Measurements from ENCODE around the gene ATP13A4.

The ATP13A4 gene

GRCh38 chr3:193520738-193521137, 34.0 kb downstream of the ATP13A4 start:
- CTCF ChIA-PET: no interaction called here
- POLR2A ChIA-PET (ENCODE audit: low non-redundant PET): no interaction called here
- no peak overlapping the region for H3K27ac ChIP-seq
- TF ChIP-seq CTCF (conservative IDR thresholded peaks at IDR 0.05; ENCODE audit: low read depth): no peak
- no peak for DNase-seq (ENCODE audit: low spot score)

GRCh38 chr3:193515966-193516365, 38.7 kb downstream of the ATP13A4 start:
- POLR2A ChIA-PET (ENCODE audit: low non-redundant PET): no interaction called here
- CTCF ChIA-PET: no interaction called here

GRCh38 chr3:193510154-193510553, 44.5 kb downstream of the ATP13A4 start:
- no peak for TF ChIP-seq CTCF (conservative IDR thresholded peaks at IDR 0.05; ENCODE audit: low read depth)
- H3K27ac ChIP-seq: no peak overlapping the region
- ChIA-PET CTCF (no interaction called here), POLR2A (ENCODE audit: low non-redundant PET) (no interaction called here)
- no peak for DNase-seq (ENCODE audit: low spot score)

More at GRCh38 chr3:193515966-193516365, 38.7 kb downstream of the ATP13A4 start:
- H3K27ac ChIP-seq: no peak overlapping the region
- DNase-seq (ENCODE audit: low spot score): no peak
- TF ChIP-seq CTCF (conservative IDR thresholded peaks at IDR 0.05; ENCODE audit: low read depth): no peak

GRCh38 chr3:193509103-193509965, 45.4 kb downstream of the ATP13A4 start:
- TF ChIP-seq CTCF (conservative IDR thresholded peaks at IDR 0.05; ENCODE audit: low read depth): no peak
- no peak overlapping the region for H3K27ac ChIP-seq
- ChIA-PET POLR2A (ENCODE audit: low non-redundant PET) (no interaction called here), CTCF (no interaction called here)
- DNase-seq (ENCODE audit: low spot score): no peak

GRCh38 chr3:193508108-193508507, 46.6 kb downstream of the ATP13A4 start:
- H3K27ac ChIP-seq: no peak overlapping the region
- ChIA-PET CTCF (no interaction called here), POLR2A (ENCODE audit: low non-redundant PET) (no interaction called here)
- no peak for DNase-seq (ENCODE audit: low spot score)
- no peak for TF ChIP-seq CTCF (conservative IDR thresholded peaks at IDR 0.05; ENCODE audit: low read depth)

GRCh38 chr3:193507566-193507965, 47.1 kb downstream of the ATP13A4 start:
- CTCF ChIA-PET: no interaction called here

More at GRCh38 chr3:193507566-193507965, 47.1 kb downstream of the ATP13A4 start:
- POLR2A ChIA-PET (ENCODE audit: low non-redundant PET): no interaction called here
- DNase-seq (ENCODE audit: low spot score): no peak
- TF ChIP-seq CTCF (conservative IDR thresholded peaks at IDR 0.05; ENCODE audit: low read depth): no peak
- H3K27ac ChIP-seq: no peak overlapping the region
